ENCODE data around the gene THOC1.

DNA sequence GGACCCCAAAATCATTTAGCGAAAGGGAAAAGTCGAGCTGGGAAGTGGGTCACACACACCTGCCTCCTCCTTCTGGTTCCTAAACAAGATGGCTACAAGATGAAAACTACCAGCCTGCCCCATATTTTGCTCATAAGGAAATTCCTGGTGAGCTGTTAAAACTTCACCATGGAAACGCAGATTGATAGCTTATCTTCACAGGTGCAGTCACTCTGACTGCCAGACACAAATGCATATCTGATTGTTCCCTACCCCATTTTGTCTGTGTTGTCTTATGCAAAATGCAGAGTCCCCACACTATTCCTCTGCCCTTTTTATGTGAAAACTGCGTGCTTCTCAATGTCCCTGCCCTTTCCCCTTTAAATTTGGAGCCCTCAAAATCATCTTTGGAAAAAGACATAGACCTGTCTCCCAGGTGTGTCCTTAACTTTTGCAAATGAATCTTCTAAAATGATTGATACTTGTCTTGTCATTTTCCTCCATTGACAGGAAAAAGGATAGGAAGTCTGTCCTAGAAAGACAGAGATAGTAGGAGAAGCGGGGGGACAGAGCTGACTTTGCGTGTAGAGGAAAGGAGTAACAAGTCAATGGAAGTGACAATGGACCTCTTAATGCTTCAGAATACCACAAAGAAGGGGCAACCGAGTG is 38.9 kb upstream of the THOC1 start:
- no peak for TF ChIP-seq POLR2AphosphoS5 (IDR thresholded peaks at IDR 0.05; ENCODE audit: low read depth, low read length)
- TF ChIP-seq POLR2A (IDR thresholded peaks at IDR 0.05; ENCODE audit: low read depth, low read length): no peak
